GM12891 (cell line): ENCODE measurements around the gene KIF1A.

ENCODE experiments used
- POLR2A ChIP-seq: IDR thresholded peaks from 2 replicates; pipeline ENCODE4 v1.6.1; 2011; ENCODE audit warnings: low read depth, low read length, control low read depth
- TAF1 ChIP-seq: IDR thresholded peaks from 2 replicates; pipeline ENCODE4 v1.6.1; 2011; ENCODE audit warnings: low read depth, low read length, control low read depth

DNA sequence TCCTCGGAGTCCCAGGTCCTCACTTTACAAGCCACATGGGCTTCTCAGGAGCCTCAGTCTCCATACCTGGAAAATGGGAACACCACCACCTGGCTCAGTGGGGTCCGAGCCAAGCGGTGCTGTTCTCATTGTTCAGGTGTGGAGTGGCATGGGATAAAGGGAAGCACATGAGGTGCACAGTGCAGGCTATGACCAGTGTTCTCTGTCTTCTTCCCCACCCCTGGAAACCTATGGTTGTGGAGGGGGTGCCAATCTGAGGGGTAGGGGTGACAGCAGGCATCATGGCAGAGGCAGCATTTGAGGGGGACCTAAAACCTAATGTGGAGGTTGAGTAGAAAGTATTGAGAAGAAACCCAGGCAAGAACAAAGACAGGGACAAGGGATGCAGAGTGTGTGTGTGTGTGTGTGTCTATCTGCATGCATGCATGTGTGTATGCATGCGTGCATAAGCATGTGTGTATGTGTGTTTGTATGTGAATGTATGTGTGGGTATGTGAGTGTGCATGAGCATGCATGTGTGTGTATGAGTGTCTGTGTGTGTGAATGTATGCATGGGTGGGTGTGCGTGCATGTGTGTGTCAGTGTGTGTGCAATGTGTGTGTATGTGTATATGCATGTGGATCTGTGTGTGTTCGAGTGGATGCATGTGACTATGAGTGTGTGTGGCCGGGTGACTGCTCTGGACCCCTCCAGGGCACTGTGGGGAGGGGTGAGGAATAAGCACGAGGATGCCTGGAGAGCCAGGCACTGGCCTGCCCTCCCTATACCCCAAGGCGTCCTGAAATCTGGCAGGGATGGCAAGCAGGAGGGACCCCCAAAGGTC lies 4.0 kb downstream of the KIF1A start:
- TF ChIP-seq POLR2A (no peak), TAF1 (no peak)
